Lower leg skin (tissue), 4 donors: Measurements from ENCODE around the gene DCLRE1B. TPM values are rescaled to one million over a fixed set of nuclear protein-coding genes. Genes with fewer than 3 reads are reported as not detected.

Experiments
- DNase-seq, 2 donors: peaks; one replicate each; pipeline ENCODE4 v3.0.0-alpha.2; 2019; ENCODE audit warnings: low spot score in 2 of 2
- H3K4me3 ChIP-seq: fragments of 200-600 bp; sonication (generic); 2 replicates; pipeline ENCODE4 v1.5.1; 2017; ENCODE audit warnings: mild to moderate bottlenecking, low read depth; ENCODE audit not compliant: poor library complexity, severe bottlenecking
- CTCF ChIP-seq, 3 donors: fragments of 450-650 bp; IDR thresholded peaks; one replicate each; pipeline ENCODE4 v1.5.1; 2016; ENCODE audit warnings: antibody characterized with exemption in 3 of 3, mild to moderate bottlenecking in 3 of 3, moderate library complexity in 2 of 3
- POLR2A ChIP-seq, 2 donors: fragments of 450-650 bp; IDR thresholded peaks; one replicate each; pipeline ENCODE4 v1.6.1; 2016 to 2017; ENCODE audit warnings: antibody characterized with exemption in 2 of 2, mild to moderate bottlenecking in 1 of 2, moderate library complexity in 1 of 2
- WGBS, 2 donors: methylation state at CpG; one replicate each; pipeline ENCODE4 v1.1.5; 2018; 5-methylcytosine and 5-hydroxymethylcytosine counted together
- intact Hi-C: fragments of 100-400 bp; cut with DNase I; formaldehyde crosslinking; loops from one replicate; pipeline ENCODE4 v1.15.0; 2023; ENCODE audit warnings: low total_unique reads
- total RNA-seq, 4 donors: library from RNA; depleted of rRNA; stranded (reverse); fragments of >200 nt; gene quantifications; one replicate each; pipeline ENCODE4 v1.1.0, GENCODE V29; 2016

DCLRE1B gene
- total RNA-seq, 4 donors from 2014 or later = 2.1 to 4.4 (median 3.5) TPM

GRCh38 chr1:113935176-113935575, 30.1 kb downstream of the DCLRE1B start:
- no peak for DNase-seq
- intact Hi-C loops = no loop called here
- WGBS, 2 donors = 92 to 96% methylated on average over 1 of the region's 1 CpG
- TF ChIP-seq POLR2A (IDR thresholded peaks at IDR 0.05) (no peak), CTCF (IDR thresholded peaks at IDR 0.05) (no peak)
- H3K4me3 ChIP-seq = no peak overlapping the region

GRCh38 chr1:113935970-113936369, 30.8 kb downstream of the DCLRE1B start:
- DNase-seq = no peak
- no peak overlapping the region for H3K4me3 ChIP-seq
- WGBS, 2 donors = 73 to 81% methylated on average over 1 of the region's 1 CpG
- TF ChIP-seq CTCF (IDR thresholded peaks at IDR 0.05) = no peak
- TF ChIP-seq POLR2A (IDR thresholded peaks at IDR 0.05) = no peak
- intact Hi-C loops = no loop called here

- WGBS, 2 donors = 79 to 82% methylated on average over 1 of the region's 1 CpG
- H3K4me3 ChIP-seq = no peak overlapping the region
- intact Hi-C loops = no loop called here
- no peak for TF ChIP-seq POLR2A (IDR thresholded peaks at IDR 0.05)
- TF ChIP-seq CTCF (IDR thresholded peaks at IDR 0.05) = no peak
- no peak for DNase-seq
Observed at GRCh38 chr1:113937146-113937545, 32.0 kb downstream of the DCLRE1B start.

GRCh38 chr1:113938192-113938591, 33.1 kb downstream of the DCLRE1B start:
- intact Hi-C loops = no loop called here
- WGBS, 2 donors = 72 to 77% methylated on average over 5 of the region's 5 CpGs

GRCh38 chr1:113940365-113941244, 35.5 kb downstream of the DCLRE1B start:
- TF ChIP-seq CTCF (IDR thresholded peaks at IDR 0.05) (no peak), POLR2A (IDR thresholded peaks at IDR 0.05) (no peak)
- H3K4me3 ChIP-seq = no peak overlapping the region
- 79 to 82% methylated on average over 16 of the region's 16 CpGs for WGBS, 2 donors
- intact Hi-C loops = no loop called here
- DNase-seq = no peak

More at GRCh38 chr1:113938192-113938591, 33.1 kb downstream of the DCLRE1B start:
- no peak for TF ChIP-seq CTCF (IDR thresholded peaks at IDR 0.05)
- no peak for TF ChIP-seq POLR2A (IDR thresholded peaks at IDR 0.05)
- no peak for DNase-seq
- no peak overlapping the region for H3K4me3 ChIP-seq

GRCh38 chr1:113941245-113941559, 36.1 kb downstream of the DCLRE1B start:
- H3K4me3 ChIP-seq = no peak overlapping the region
- 87 to 90% methylated on average over 7 of the region's 7 CpGs for WGBS, 2 donors
- intact Hi-C loops = no loop called here
- TF ChIP-seq POLR2A (IDR thresholded peaks at IDR 0.05) (no peak), CTCF (IDR thresholded peaks at IDR 0.05) (no peak)
- DNase-seq = no peak
